HEK293 (cell line): Measurements from ENCODE around the gene IL21.

Experiments used
- CTCF ChIA-PET: fragments of 350-600 bp; formaldehyde crosslinking; extraction: SDS; loops from one replicate; lab custom pipeline; 2021; ENCODE audit warnings: antibody characterized with exemption; lab: Yijun Ruan, JAX
- POLR2A ChIA-PET: fragments of 300-600 bp; formaldehyde crosslinking; extraction: SDS; loops from one replicate; lab custom pipeline; 2020; ENCODE audit warnings: antibody characterized with exemption, inconsistent platforms; lab: Yijun Ruan, JAX
- H3K27ac ChIP-seq: fragments of 200-500 bp; sonication (Bioruptor generic); 2 replicates; pipeline ENCODE4 v1.5.1; 2014; ENCODE audit warnings: low read depth, low read length, control low read depth, inconsistent platforms; ENCODE audit errors: extremely low read depth
- H3K36me3 ChIP-seq, 2 experiments: fragments of 200-500 bp in 1 of 2; sonication (Bioruptor generic) in 1 of 2; 1 replicate in 1 of 2; 2 replicates in 1 of 2; pipeline ENCODE4 v1.5.1; 2014 to 2017; ENCODE audit warnings: inconsistent platforms in 2 of 2, low read length in 2 of 2; ENCODE audit not compliant: control insufficient read depth in 2 of 2, insufficient read depth in 1 of 2
- H3K4me1 ChIP-seq: fragments of 200-500 bp; sonication (Bioruptor generic); 2 replicates; pipeline ENCODE4 v1.5.1; 2014; ENCODE audit warnings: mild to moderate bottlenecking, low read length, inconsistent platforms; ENCODE audit not compliant: control insufficient read depth, insufficient read depth
- H3K4me3 ChIP-seq: 2 replicates; pipeline ENCODE4 v1.5.1; 2011; ENCODE audit warnings: low read depth, mild to moderate bottlenecking, control low read depth, low read length, moderate library complexity
- H3K9me3 ChIP-seq: fragments of 200-500 bp; sonication (Bioruptor generic); 2 replicates; pipeline ENCODE4 v1.5.1; 2014; ENCODE audit warnings: low read depth, low read length, inconsistent platforms; ENCODE audit not compliant: control insufficient read depth, insufficient read depth
- BCL11A ChIP-seq: fragments of 450-650 bp; formaldehyde crosslinking; IDR thresholded peaks from 2 replicates; pipeline ENCODE4 v1.5.1; 2016; ENCODE audit warnings: low read depth, missing biosample characterization, missing genetic modification characterization
- EGR2 ChIP-seq: fragments of 450-650 bp; formaldehyde crosslinking; IDR thresholded peaks from 2 replicates; pipeline ENCODE4 v1.5.1; 2016; ENCODE audit warnings: low read depth, missing biosample characterization, missing genetic modification characterization
- FEZF1 ChIP-seq: fragments of 450-650 bp; formaldehyde crosslinking; IDR thresholded peaks from 2 replicates; pipeline ENCODE4 v1.5.1; 2016; ENCODE audit warnings: missing biosample characterization, missing genetic modification characterization
- MZF1 ChIP-seq: fragments of 450-650 bp; formaldehyde crosslinking; IDR thresholded peaks from 2 replicates; pipeline ENCODE4 v1.5.1; 2017; ENCODE audit warnings: missing biosample characterization, missing genetic modification characterization, borderline replicate concordance
- PRDM1 ChIP-seq: fragments of 450-650 bp; formaldehyde crosslinking; IDR thresholded peaks from 2 replicates; pipeline ENCODE4; 2016; ENCODE audit warnings: missing biosample characterization, missing genetic modification characterization
- SALL2 ChIP-seq: fragments of 450-650 bp; formaldehyde crosslinking; IDR thresholded peaks from 2 replicates; pipeline ENCODE4 v1.5.0; 2017; ENCODE audit warnings: missing biosample characterization, mild to moderate bottlenecking, missing genetic modification characterization, borderline replicate concordance
- TCF7L2 ChIP-seq: IDR thresholded peaks from 2 replicates; pipeline ENCODE4 v1.6.1; 2011; ENCODE audit warnings: low read depth, mild to moderate bottlenecking, inconsistent platforms, low read length, moderate library complexity, borderline replicate concordance
- ZBTB21 ChIP-seq: fragments of 450-650 bp; formaldehyde crosslinking; IDR thresholded peaks from 2 replicates; pipeline ENCODE4 v1.5.1; 2017; ENCODE audit warnings: missing biosample characterization, missing genetic modification characterization
- ZNF112 ChIP-seq: fragments of 450-650 bp; formaldehyde crosslinking; IDR thresholded peaks from 2 replicates; pipeline ENCODE4 v1.5.0; 2017; ENCODE audit warnings: missing biosample characterization, missing genetic modification characterization
- ZNF133 ChIP-seq: fragments of 450-650 bp; formaldehyde crosslinking; IDR thresholded peaks from 2 replicates; pipeline ENCODE4 v1.5.1; 2016; ENCODE audit warnings: missing biosample characterization, missing genetic modification characterization
- ZNF311 ChIP-seq: fragments of 450-650 bp; formaldehyde crosslinking; IDR thresholded peaks from 2 replicates; pipeline ENCODE4 v1.5.1; 2017; ENCODE audit warnings: missing biosample characterization, missing genetic modification characterization, borderline replicate concordance
- ZNF335 ChIP-seq: fragments of 450-650 bp; formaldehyde crosslinking; conservative IDR thresholded peaks from 2 replicates; pipeline ENCODE4 v1.5.1; 2016; ENCODE audit warnings: missing biosample characterization, missing genetic modification characterization
- ZNF426 ChIP-seq: fragments of 450-650 bp; formaldehyde crosslinking; IDR thresholded peaks from 2 replicates; pipeline ENCODE4 v1.5.1; 2017; ENCODE audit warnings: missing biosample characterization, missing genetic modification characterization, mild to moderate bottlenecking, inconsistent platforms, moderate library complexity
- ZNF558 ChIP-seq: fragments of 450-650 bp; formaldehyde crosslinking; IDR thresholded peaks from 2 replicates; pipeline ENCODE4 v1.5.1; 2016; ENCODE audit warnings: missing biosample characterization, missing genetic modification characterization
- ZNF585B ChIP-seq: fragments of 450-650 bp; formaldehyde crosslinking; IDR thresholded peaks from 2 replicates; pipeline ENCODE4 v1.5.1; 2016; ENCODE audit warnings: missing biosample characterization, missing genetic modification characterization
- ZNF664 ChIP-seq: fragments of 450-650 bp; formaldehyde crosslinking; IDR thresholded peaks from 2 replicates; pipeline ENCODE4 v1.5.1; 2016; ENCODE audit warnings: missing biosample characterization, missing genetic modification characterization
- ZNF785 ChIP-seq: fragments of 450-650 bp; formaldehyde crosslinking; IDR thresholded peaks from 2 replicates; pipeline ENCODE4 v1.5.1; 2016; ENCODE audit warnings: missing biosample characterization, missing genetic modification characterization
- TF ChIP-seq, protein P1 (sequence below): fragments of 450-650 bp; formaldehyde crosslinking; IDR thresholded peaks from 2 replicates; pipeline ENCODE4 v1.5.1; 2017; ENCODE audit warnings: missing biosample characterization, missing genetic modification characterization
- TF ChIP-seq, protein P2 (sequence below): fragments of 450-650 bp; formaldehyde crosslinking; IDR thresholded peaks from 2 replicates; pipeline ENCODE4 v1.5.1; 2016; ENCODE audit warnings: missing biosample characterization, missing genetic modification characterization
- TF ChIP-seq, protein P3 (sequence below): fragments of 450-650 bp; formaldehyde crosslinking; IDR thresholded peaks from 2 replicates; pipeline ENCODE4 v1.5.1; 2017; ENCODE audit warnings: missing biosample characterization, missing genetic modification characterization
- TF ChIP-seq, protein P4 (sequence below): fragments of 450-650 bp; formaldehyde crosslinking; IDR thresholded peaks from 2 replicates; pipeline ENCODE4; 2016; ENCODE audit warnings: missing biosample characterization, missing genetic modification characterization
- TF ChIP-seq, protein P5 (sequence below): fragments of 450-650 bp; formaldehyde crosslinking; IDR thresholded peaks from 2 replicates; pipeline ENCODE4 v1.5.1; 2016; ENCODE audit warnings: missing biosample characterization, missing genetic modification characterization
- TF ChIP-seq, protein P6 (sequence below): fragments of 450-650 bp; formaldehyde crosslinking; IDR thresholded peaks from 2 replicates; pipeline ENCODE4 v1.5.1; 2016; ENCODE audit warnings: missing biosample characterization, missing genetic modification characterization

IL21 gene

DNA sequence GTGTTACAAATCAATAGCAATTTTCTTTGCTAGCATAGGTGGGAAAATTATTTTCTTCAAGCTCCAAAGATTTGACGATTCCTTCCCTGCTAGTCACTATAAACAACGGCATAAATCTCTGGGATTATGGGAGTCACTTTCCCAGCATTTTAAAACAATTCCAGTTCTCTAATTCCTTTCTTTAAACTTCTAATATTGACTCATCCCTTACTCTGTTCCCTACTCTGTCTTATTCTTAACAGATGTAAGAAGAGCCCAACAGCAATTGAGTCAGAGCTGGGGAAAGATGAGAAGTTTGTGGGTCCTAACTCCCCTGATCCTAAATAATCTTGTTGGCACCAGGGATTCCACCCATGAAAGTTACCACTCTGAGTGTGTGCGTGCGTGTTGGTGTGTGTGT is 47.4 kb upstream of the IL21 start:
- Histone ChIP-seq H3K36me3 (no peaks in the 10 kb centered on the region), H3K4me3 (no peak overlapping the region), H3K27ac (no peak overlapping the region), H3K9me3 (no peaks in the 10 kb centered on the region), H3K4me1 (no peaks in the 10 kb centered on the region)
- no peak for TF ChIP-seq FEZF1 (tag by site-specific recombination)
- no peak for TF ChIP-seq ZNF311
- TF ChIP-seq EGR2 (tag by site-specific recombination) = no peak
- TF ChIP-seq, protein P1, sequence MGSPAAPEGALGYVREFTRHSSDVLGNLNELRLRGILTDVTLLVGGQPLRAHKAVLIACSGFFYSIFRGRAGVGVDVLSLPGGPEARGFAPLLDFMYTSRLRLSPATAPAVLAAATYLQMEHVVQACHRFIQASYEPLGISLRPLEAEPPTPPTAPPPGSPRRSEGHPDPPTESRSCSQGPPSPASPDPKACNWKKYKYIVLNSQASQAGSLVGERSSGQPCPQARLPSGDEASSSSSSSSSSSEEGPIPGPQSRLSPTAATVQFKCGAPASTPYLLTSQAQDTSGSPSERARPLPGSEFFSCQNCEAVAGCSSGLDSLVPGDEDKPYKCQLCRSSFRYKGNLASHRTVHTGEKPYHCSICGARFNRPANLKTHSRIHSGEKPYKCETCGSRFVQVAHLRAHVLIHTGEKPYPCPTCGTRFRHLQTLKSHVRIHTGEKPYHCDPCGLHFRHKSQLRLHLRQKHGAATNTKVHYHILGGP = no peak
- no peak for TF ChIP-seq TCF7L2
- TF ChIP-seq, protein P2, sequence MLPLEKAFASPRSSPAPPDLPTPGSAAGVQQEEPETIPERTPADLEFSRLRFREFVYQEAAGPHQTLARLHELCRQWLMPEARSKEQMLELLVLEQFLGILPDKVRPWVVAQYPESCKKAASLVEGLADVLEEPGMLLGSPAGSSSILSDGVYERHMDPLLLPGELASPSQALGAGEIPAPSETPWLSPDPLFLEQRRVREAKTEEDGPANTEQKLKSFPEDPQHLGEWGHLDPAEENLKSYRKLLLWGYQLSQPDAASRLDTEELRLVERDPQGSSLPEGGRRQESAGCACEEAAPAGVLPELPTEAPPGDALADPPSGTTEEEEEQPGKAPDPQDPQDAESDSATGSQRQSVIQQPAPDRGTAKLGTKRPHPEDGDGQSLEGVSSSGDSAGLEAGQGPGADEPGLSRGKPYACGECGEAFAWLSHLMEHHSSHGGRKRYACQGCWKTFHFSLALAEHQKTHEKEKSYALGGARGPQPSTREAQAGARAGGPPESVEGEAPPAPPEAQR (tag by site-specific recombination) = no peak
- no peak for TF ChIP-seq ZNF785
- TF ChIP-seq ZNF558 (tag by site-specific recombination) = no peak
- no peak for TF ChIP-seq ZNF335 (tag by site-specific recombination)
- TF ChIP-seq, protein P3, sequence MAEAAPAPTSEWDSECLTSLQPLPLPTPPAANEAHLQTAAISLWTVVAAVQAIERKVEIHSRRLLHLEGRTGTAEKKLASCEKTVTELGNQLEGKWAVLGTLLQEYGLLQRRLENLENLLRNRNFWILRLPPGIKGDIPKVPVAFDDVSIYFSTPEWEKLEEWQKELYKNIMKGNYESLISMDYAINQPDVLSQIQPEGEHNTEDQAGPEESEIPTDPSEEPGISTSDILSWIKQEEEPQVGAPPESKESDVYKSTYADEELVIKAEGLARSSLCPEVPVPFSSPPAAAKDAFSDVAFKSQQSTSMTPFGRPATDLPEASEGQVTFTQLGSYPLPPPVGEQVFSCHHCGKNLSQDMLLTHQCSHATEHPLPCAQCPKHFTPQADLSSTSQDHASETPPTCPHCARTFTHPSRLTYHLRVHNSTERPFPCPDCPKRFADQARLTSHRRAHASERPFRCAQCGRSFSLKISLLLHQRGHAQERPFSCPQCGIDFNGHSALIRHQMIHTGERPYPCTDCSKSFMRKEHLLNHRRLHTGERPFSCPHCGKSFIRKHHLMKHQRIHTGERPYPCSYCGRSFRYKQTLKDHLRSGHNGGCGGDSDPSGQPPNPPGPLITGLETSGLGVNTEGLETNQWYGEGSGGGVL = no peak
- TF ChIP-seq MZF1 (tag by site-specific recombination) = no peak
- TF ChIP-seq BCL11A (tag by site-specific recombination) = no peak
- TF ChIP-seq PRDM1 (tag by site-specific recombination) = no peak
- TF ChIP-seq, protein P4, sequence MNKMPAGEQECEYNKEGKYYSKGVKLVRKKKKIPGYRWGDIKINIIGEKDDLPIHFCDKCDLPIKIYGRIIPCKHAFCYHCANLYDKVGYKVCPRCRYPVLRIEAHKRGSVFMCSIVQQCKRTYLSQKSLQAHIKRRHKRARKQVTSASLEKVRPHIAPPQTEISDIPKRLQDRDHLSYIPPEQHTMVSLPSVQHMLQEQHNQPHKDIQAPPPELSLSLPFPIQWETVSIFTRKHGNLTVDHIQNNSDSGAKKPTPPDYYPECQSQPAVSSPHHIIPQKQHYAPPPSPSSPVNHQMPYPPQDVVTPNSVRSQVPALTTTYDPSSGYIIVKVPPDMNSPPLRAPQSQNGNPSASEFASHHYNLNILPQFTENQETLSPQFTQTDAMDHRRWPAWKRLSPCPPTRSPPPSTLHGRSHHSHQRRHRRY = no peak
- TF ChIP-seq ZBTB21 = no peak
- CTCF ChIA-PET = no interaction called here
- POLR2A ChIA-PET = no interaction called here

DNA sequence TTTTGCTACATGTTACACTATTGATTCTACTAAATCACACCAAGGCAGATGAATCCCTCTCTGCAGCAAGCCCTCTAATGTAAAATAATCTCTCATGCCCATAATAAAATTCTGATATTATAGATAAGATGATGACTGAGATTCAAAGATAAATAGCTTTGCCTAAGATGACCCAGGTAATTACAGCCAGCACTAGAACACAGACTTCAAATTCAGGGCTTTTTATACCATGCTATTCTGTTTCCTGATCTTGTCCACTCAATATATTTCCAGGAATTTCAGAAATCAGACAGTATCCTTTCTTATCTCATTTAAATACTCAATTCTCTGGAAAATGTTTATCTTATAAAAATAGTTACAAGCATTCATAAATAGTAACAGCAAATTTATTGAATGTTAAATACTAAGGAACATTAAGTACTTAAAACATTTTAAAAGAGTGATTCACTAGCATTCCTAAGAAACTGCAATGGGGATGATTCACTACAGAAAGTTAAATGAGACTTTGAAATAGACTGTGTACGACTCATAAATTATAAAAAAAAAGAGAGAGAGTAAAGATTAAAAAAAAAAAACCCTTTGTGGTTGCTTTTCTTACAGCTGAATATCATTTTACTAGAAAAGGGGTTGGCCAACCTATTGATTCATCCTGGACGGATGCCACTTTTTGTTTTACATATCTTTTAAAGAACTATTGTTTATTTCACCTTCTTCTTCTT is 45.8 kb upstream of the IL21 start:
- CTCF ChIA-PET = interaction anchor here (0.9 kb wide), 1 partner anchor 257 kb away, joined by 3 read pairs; no protein-coding TSS in a partner anchor
- POLR2A ChIA-PET = no interaction called here
- no peaks in the 10 kb centered on the region for H3K9me3 ChIP-seq
- TF ChIP-seq ZNF133 (tag by site-specific recombination) (no peak), SALL2 (tag by site-specific recombination) (no peak), ZNF585B (tag by site-specific recombination) (no peak), ZNF426 (tag by site-specific recombination) (no peak), TCF7L2 (no peak), ZNF664 (tag by site-specific recombination) (no peak), ZNF112 (no peak), ZBTB21 (no peak)
- TF ChIP-seq, protein P5, sequence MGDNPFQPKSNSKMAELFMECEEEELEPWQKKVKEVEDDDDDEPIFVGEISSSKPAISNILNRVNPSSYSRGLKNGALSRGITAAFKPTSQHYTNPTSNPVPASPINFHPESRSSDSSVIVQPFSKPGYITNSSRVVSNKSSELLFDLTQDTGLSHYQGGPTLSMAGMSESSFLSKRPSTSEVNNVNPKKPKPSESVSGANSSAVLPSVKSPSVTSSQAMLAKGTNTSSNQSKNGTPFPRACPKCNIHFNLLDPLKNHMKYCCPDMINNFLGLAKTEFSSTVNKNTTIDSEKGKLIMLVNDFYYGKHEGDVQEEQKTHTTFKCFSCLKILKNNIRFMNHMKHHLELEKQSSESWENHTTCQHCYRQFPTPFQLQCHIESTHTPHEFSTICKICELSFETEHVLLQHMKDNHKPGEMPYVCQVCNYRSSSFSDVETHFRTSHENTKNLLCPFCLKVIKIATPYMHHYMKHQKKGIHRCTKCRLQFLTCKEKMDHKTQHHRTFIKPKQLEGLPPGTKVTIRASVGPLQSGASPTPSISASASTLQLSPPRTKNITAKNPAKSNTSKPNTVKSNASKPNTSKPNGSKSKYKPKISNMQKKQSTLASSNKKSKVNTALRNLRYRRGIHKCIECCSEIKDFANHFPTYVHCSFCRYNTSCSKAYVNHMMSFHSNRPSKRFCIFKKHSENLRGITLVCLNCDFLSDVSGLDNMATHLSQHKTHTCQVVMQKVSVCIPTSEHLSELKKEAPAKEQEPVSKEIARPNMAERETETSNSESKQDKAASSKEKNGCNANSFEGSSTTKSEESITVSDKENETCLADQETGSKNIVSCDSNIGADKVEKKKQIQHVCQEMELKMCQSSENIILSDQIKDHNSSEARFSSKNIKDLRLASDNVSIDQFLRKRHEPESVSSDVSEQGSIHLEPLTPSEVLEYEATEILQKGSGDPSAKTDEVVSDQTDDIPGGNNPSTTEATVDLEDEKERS = no peak
- TF ChIP-seq, protein P6, sequence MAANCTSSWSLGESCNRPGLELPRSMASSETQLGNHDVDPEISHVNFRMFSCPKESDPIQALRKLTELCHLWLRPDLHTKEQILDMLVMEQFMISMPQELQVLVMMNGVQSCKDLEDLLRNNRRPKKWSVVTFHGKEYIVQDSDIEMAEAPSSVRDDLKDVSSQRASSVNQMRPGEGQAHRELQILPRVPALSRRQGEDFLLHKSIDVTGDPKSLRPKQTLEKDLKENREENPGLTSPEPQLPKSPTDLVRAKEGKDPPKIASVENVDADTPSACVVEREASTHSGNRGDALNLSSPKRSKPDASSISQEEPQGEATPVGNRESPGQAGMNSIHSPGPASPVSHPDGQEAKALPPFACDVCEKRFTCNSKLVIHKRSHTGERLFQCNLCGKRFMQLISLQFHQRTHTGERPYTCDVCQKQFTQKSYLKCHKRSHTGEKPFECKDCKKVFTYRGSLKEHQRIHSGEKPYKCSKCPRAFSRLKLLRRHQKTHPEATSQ (tag by site-specific recombination) = no peak
- no peak overlapping the region for H3K27ac ChIP-seq
- H3K4me3 ChIP-seq = no peak overlapping the region
- H3K4me1 ChIP-seq = no peaks in the 10 kb centered on the region
- H3K36me3 ChIP-seq = no peaks in the 10 kb centered on the region
